HG02840 (cell line): ENCODE data around the gene SPATA32.
"Not testable (repeated sequence)": the region's sequence is repeated elsewhere in the genome, so short reads cannot be mapped to it uniquely, and the experiment has no call there.

ENCODE experiments used
- ATAC-seq: cut with Tn5 transposase; IDR thresholded peaks from one replicate; pipeline ENCODE4 v1.9.1; 2021; ENCODE audit warnings: mild to moderate bottlenecking, moderate library complexity, moderate number of reproducible peaks; ENCODE audit not compliant: unreplicated experiment, low FRiP score

Gene SPATA32

DNA sequence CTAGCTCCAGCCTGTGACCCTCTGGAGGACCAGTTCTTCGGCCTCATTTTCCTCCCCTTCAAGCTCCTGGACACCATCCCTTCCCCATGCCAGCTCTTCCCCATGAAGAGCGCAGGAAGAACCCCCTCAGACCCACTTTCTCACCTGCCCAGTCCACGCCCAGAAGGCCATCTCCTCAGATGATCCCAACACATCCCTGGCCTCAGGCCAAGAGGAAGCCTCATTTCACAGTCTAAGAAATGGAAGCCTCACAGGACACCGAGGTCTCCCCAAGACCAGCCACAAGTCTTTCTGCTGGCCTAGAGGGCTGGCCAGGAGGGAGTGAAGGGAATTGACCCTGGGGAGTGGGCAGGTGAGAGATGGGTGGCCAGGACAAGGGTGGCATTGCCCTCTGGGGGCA lies 8.0 kb downstream of the SPATA32 start:
- ATAC-seq, result no peak

- not testable (repeated sequence) for ATAC-seq
These were observed 8.7 kb downstream of the SPATA32 start for GRCh38 chr17:45253237-45253636.

DNA sequence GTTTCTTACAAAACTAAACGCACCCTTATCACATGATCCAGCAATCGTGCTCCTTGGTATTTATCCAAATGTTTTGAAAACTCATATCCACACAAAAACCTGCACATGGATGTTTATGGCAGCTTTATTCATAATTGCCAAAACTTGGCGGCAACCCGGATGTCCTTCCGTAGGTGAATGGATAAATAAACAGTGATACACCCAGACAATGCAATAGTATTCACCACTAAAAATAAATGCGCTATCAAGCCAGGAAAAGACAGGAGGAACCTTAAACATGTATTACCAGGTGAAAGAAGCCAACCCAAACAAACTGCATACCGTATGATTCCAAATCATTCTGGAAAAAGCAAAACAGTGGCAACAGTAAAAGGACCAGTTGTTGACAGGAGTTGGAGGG lies 10.0 kb downstream of the SPATA32 start:
- ATAC-seq, result no peak

DNA sequence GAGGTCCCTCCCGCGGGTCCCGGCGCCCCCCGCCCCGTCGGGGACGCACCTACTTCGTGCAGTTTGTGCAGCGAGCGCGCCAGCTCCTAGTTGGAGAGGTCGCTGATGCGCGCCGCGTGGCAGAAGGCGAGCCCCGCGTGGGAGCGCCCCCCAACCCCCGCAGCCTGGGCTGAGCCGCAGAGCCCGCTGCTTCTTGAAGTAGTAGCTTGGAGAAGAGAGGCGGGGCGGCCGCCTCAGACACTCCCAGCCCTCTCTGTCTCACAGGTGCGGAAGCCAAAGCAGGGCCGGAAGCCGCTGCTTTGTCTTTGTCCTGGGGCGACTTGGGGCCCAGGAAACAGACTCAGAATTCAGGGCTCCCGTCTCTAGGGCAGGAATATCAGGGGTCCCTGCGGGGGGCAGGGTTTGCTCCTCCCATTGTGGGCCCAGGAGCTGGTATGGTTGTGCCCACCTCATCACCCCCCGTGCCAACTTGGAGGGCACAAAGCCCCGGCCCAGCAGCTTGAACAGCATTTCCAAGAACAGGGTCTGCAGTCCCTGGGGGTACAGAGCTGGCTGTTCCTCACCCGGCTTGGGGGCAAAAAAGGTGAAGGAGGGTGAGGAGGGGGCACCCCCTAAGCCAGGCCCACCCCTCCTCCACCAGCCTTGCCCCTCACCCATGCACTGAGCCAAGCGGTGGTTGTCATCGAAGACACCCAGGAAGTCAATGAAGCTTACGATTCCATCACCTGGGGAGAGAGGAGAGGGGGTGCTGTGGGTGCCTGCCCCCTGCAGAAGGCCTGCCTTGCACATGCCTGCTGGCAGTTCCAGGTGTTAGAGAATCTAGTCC lies 13.5 kb downstream of the SPATA32 start:
- peak; percentile 43 for ATAC-seq

GRCh38 chr17:45247429-45248131 lies 14.3 kb downstream of the SPATA32 start:
- ATAC-seq, result peak; percentile 69

GRCh38 chr17:45246861-45247428 lies 14.9 kb downstream of the SPATA32 start:
- no peak for ATAC-seq

GRCh38 chr17:45246338-45246737 lies 15.6 kb downstream of the SPATA32 start:
- no peak for ATAC-seq

DNA sequence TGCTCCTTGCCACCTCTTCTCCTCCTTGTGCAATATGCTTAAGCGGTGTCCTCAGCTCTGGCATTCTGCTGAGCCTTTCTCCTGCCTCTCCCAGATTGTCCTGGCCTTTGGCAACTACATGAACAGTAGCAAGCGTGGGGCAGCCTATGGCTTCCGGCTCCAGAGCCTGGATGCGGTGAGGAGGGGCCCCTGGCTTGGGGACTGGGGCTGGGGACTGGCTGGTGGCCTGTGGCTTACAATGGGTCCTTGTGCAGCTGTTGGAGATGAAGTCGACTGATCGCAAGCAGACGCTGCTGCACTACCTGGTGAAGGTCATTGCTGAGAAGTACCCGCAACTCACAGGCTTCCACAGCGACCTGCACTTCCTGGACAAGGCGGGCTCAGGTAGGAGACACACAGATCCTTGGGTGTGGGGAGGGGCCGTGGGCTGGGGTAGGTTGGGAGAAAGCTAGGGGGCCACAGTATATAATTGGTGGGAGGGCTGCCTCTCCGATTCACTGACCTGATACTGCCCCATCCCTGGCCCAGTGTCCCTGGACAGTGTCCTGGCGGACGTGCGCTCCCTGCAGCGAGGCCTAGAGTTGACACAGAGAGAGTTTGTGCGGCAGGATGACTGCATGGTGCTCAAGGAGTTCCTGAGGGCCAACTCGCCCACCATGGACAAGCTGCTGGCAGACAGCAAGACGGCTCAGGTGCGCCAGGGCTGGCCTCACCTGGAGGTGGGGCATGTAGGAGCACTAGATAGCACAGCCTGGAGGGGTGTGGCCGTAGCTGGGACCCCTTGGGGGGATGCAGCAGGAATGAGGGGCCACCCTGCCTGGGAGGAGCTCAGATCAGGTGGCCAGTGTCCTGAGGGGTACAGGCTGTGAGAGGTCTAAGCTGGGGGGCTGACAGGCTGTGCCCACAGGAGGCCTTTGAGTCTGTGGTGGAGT lies 16.9 kb downstream of the SPATA32 start:
- ATAC-seq, result no peak

DNA sequence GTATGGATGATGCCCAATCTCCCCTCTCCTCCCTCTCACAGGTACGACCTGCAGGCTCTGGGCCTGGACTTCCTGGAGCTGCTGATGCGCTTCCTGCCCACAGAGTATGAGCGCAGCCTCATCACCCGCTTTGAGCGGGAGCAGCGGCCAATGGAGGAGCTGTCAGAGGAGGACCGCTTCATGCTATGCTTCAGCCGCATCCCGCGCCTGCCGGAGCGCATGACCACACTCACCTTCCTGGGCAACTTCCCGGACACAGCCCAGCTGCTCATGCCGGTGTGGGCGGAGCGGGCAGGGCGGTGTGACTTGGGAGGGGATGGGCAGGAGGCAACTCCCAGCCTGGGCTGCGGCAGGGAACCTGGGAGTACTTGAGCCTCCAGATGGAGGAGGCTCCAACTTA lies 18.1 kb downstream of the SPATA32 start:
- no peak for ATAC-seq

GRCh38 chr17:45242029-45242414 lies 19.9 kb downstream of the SPATA32 start:
- no peak for ATAC-seq

- ATAC-seq, result no peak
These were observed 20.4 kb downstream of the SPATA32 start for GRCh38 chr17:45241328-45242028.

DNA sequence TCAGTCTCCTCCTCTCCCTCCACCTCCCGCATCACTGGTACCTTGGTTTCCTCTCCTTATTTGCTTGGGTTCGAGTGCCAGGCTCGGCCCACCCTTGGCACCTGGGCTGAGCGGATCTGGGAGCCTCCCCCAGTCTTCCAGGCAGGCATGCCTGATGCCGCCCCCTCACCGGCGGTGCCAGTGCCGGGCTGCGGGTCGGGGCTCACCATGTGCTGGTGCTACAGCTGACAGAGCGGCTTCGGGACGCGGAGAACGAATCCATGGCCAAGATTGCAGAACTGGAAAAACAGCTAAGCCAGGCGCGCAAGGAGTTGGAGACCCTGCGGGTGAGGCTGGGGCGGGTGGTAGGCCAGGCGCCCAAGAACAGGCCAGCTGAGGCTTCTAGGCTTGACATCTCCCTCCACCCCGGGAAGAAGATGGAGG lies 21.0 kb downstream of the SPATA32 start:
- no peak for ATAC-seq

DNA sequence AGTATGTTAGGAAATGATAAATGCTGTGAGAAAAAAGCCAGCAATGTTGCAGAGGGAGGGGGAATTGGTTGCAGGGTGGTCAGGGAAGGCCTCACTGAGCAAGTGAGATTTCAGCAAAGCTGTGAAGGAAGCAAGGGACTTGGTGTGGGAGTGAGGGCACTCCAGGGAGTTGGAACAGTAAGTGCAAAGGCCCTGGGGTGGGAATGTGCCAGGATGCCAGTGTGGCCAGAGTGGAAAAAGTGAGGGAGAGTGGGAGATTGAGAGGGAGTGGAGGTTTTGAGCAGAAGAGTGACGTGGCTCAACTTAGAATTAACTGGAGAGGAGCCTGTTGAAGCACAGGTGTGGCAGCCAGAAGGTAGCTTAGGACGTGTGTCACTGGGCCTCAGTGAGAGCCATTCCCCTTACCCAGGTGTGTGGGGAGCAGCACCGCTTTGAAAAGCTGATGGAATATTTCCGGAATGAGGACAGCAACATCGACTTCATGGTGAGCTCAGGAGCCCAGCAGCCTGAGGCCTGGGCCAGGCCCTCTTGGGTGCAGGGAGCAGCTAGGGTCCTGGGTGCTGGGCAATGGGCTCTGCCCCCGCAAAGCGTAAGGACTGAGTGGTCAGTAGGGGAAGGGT lies 23.6 kb downstream of the SPATA32 start:
- no peak for ATAC-seq

DNA sequence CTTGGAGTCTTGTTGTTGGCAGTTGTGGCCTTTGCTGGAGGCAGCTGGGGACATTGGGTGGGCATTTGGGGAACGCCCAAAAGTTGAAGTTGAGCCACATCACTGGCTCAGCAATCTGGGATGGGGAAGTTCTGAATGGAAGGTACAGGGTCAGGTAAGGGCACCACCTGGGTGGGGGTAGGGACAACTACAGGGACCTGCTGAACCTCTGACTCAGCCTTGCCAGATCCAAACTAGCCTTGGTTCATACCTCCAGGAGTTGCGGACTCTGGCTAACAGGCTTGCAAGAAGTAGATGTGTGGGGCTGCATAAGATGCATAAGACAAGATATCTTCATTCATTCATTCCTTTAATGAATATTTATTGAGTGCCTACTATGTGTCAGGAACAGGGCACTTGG lies 24.2 kb downstream of the SPATA32 start:
- ATAC-seq, result no peak

GRCh38 chr17:45236282-45236606 lies 25.6 kb downstream of the SPATA32 start:
- no peak for ATAC-seq

GRCh38 chr17:45235416-45236281 lies 26.2 kb downstream of the SPATA32 start:
- no peak for ATAC-seq

DNA sequence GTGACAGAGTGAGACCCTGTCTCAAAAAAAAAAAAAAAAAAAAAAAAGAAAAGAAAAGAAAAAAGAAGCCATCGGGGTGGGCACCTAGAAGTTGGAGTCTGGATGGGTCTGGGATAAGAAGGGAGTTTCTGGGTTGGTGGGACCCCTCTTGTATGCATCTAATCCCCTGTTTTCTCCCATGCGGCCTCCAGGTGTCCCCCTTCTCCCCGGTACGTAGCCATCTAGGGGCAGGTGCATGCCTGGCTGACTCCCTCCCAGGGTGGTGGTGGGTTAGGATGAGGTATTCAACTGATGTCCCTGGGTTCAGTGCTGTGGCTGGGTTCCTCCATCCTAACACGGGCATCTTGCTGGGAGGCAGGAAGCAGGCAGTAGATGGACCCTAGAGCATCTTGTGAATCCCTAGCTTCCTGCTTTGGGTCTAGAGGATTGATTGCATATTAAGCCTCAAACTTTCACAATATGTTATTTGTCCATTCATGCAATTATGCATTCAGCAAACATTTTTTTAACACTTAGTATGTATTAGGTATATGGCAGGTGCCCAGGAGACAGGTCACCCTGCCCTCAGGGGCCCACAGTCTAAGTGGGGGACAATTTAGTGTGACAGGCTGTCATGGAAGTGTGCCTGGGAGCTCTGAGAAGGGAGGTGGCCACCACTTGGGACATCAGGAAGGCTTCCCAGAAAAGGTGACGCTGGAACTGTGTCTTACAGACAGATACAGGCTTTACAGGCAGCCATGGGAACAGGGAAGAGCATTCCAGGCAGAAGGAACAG lies 27.1 kb downstream of the SPATA32 start:
- ATAC-seq, result no peak

DNA sequence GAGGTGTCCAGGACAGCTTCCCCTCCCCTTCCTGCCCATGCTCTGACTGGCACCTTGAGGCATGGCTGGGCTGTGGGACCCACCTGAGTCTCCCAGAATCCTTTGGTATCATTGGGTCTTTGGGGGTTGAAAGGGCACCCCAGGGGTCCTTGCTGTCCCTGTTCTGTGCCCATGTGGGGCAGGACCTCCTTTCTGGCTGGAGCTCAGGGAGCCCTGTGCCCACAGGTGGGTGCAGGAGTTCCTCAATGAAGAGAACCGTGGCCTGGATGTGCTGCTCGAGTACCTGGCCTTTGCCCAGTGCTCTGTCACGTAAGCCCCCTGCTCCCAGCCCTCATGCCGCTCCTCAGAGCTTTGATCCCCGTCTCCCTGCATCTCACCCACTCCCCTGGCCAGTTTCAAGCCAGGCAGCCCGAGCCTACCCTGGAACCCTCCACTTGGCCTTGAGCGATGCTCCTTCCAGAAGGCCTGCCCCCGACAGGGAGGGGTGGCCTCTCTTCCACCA lies 28.4 kb downstream of the SPATA32 start:
- ATAC-seq, result no peak
